ENCODE data around the gene CNBD2.

GRCh38 chr20:35978041-35978513, 9.7 kb downstream of the CNBD2 start:
- TF ChIP-seq CTCF (IDR thresholded peaks at IDR 0.05) (no peak), EP300 (IDR thresholded peaks at IDR 0.05) (no peak)
